Uterus (tissue), 2 donors: ENCODE data around the gene NGF.

Experiments
- CTCF ChIP-seq, 4 experiments: fragments of 200-600 bp in 2 of 4; fragments of 450-650 bp in 2 of 4; sonication (generic) in 2 of 4; IDR thresholded peaks; one replicate each; pipeline ENCODE4 v1.5.1; 2016 to 2019; ENCODE audit warnings: antibody characterized with exemption in 4 of 4, mild to moderate bottlenecking in 2 of 4, moderate library complexity in 1 of 4
- POLR2A ChIP-seq, 2 donors: fragments of 450-650 bp; IDR thresholded peaks; one replicate each; pipeline ENCODE4 v1.6.1; 2016; ENCODE audit warnings: antibody characterized with exemption in 2 of 2, mild to moderate bottlenecking in 1 of 2, moderate library complexity in 1 of 2

GRCh38 chr1:115266729-115267421, 71.2 kb downstream of the NGF start:
- no peak for TF ChIP-seq CTCF (IDR thresholded peaks at IDR 0.05)
- TF ChIP-seq POLR2A (IDR thresholded peaks at IDR 0.05): no peak
